HEK293 (cell line): ENCODE measurements around the gene HOGA1.
A peak's percentile ranks its signal among the peaks of the same experiment; 100 is the strongest.

Experiments
- ATF2 ChIP-seq: fragments of 450-650 bp; formaldehyde crosslinking; IDR thresholded peaks from 2 replicates; pipeline ENCODE4 v1.5.1; 2016; ENCODE audit warnings: missing biosample characterization, missing genetic modification characterization, low read depth
- GFI1B ChIP-seq: fragments of 450-650 bp; formaldehyde crosslinking; IDR thresholded peaks from 2 replicates; pipeline ENCODE4 v1.5.1; 2016; ENCODE audit warnings: missing biosample characterization, missing genetic modification characterization
- GLI4 ChIP-seq: fragments of 450-650 bp; formaldehyde crosslinking; IDR thresholded peaks from 2 replicates; pipeline ENCODE4 v1.5.1; 2016; ENCODE audit warnings: missing biosample characterization, missing genetic modification characterization
- HOXC10 ChIP-seq: sonication (generic); formaldehyde crosslinking; IDR thresholded peaks from 2 replicates; pipeline ENCODE4 v1.8.1; 2023; ENCODE audit warnings: mild to moderate bottlenecking, missing genetic modification reagents
- KLF9 ChIP-seq: fragments of 450-650 bp; formaldehyde crosslinking; IDR thresholded peaks from 2 replicates; pipeline ENCODE4 v1.5.1; 2016; ENCODE audit warnings: missing biosample characterization, missing genetic modification characterization, low read depth
- MEIS1 ChIP-seq: sonication (generic); formaldehyde crosslinking; IDR thresholded peaks from 2 replicates; pipeline ENCODE4 v1.8.1; 2022; ENCODE audit warnings: missing genetic modification reagents, mild to moderate bottlenecking, borderline replicate concordance
- PRDM10 ChIP-seq: fragments of 450-650 bp; formaldehyde crosslinking; IDR thresholded peaks from 2 replicates; pipeline ENCODE4 v1.5.1; 2016; ENCODE audit warnings: missing biosample characterization, missing genetic modification characterization
- REPIN1 ChIP-seq: fragments of 450-650 bp; formaldehyde crosslinking; IDR thresholded peaks from 2 replicates; pipeline ENCODE4 v1.5.1; 2017; ENCODE audit warnings: missing biosample characterization, missing genetic modification characterization, low read depth
- ZBTB17 ChIP-seq: fragments of 450-650 bp; formaldehyde crosslinking; IDR thresholded peaks from 2 replicates; pipeline ENCODE4 v1.5.1; 2016; ENCODE audit warnings: missing biosample characterization, missing genetic modification characterization
- ZFHX2 ChIP-seq: fragments of 450-650 bp; formaldehyde crosslinking; conservative IDR thresholded peaks from 2 replicates; pipeline ENCODE4 v1.5.1; 2016; ENCODE audit warnings: missing biosample characterization, missing genetic modification characterization
- ZNF132 ChIP-seq: fragments of 450-650 bp; formaldehyde crosslinking; IDR thresholded peaks from 2 replicates; pipeline ENCODE4 v1.5.1; 2017; ENCODE audit warnings: missing biosample characterization, missing genetic modification characterization, borderline replicate concordance
- ZNF146 ChIP-seq: fragments of 450-650 bp; formaldehyde crosslinking; IDR thresholded peaks from 2 replicates; pipeline ENCODE4 v1.5.1; 2016; ENCODE audit warnings: missing biosample characterization, missing genetic modification characterization
- ZNF157 ChIP-seq: fragments of 450-650 bp; formaldehyde crosslinking; IDR thresholded peaks from 2 replicates; pipeline ENCODE4 v1.5.1; 2016; ENCODE audit warnings: missing biosample characterization, missing genetic modification characterization
- ZNF18 ChIP-seq: fragments of 450-650 bp; formaldehyde crosslinking; IDR thresholded peaks from 2 replicates; pipeline ENCODE4 v1.5.1; 2016; ENCODE audit warnings: missing biosample characterization, missing genetic modification characterization
- ZNF211 ChIP-seq: fragments of 450-650 bp; formaldehyde crosslinking; IDR thresholded peaks from 2 replicates; pipeline ENCODE4 v1.5.1; 2016; ENCODE audit warnings: low read depth, missing biosample characterization, missing genetic modification characterization
- ZNF223 ChIP-seq: fragments of 450-650 bp; formaldehyde crosslinking; IDR thresholded peaks from 2 replicates; pipeline ENCODE4 v1.5.1; 2016; ENCODE audit warnings: missing biosample characterization, missing genetic modification characterization
- ZNF23 ChIP-seq: fragments of 450-650 bp; formaldehyde crosslinking; IDR thresholded peaks from 2 replicates; pipeline ENCODE4 v1.5.1; 2016; ENCODE audit warnings: missing biosample characterization, missing genetic modification characterization, borderline replicate concordance
- ZNF266 ChIP-seq: fragments of 450-650 bp; formaldehyde crosslinking; IDR thresholded peaks from 2 replicates; pipeline ENCODE4 v1.5.1; 2016; ENCODE audit warnings: missing biosample characterization, missing genetic modification characterization, low read depth
- ZNF274 ChIP-seq, 2 experiments: fragments of 200-500 bp in 1 of 2; fragments of 450-650 bp in 1 of 2; sonication (Bioruptor generic) in 1 of 2; formaldehyde crosslinking in 1 of 2; IDR thresholded peaks; 2 replicates each; pipeline versions ENCODE4 v1.5.1 to v1.6.1; 2014 to 2016; ENCODE audit warnings: borderline replicate concordance in 1 of 2, inconsistent platforms in 1 of 2, low read length in 1 of 2, missing biosample characterization in 1 of 2, missing genetic modification characterization in 1 of 2
- ZNF292 ChIP-seq: fragments of 450-650 bp; formaldehyde crosslinking; IDR thresholded peaks from 2 replicates; pipeline ENCODE4 v1.5.1; 2016; ENCODE audit warnings: low read depth, missing biosample characterization, missing genetic modification characterization, borderline replicate concordance
- ZNF311 ChIP-seq: fragments of 450-650 bp; formaldehyde crosslinking; IDR thresholded peaks from 2 replicates; pipeline ENCODE4 v1.5.1; 2017; ENCODE audit warnings: missing biosample characterization, missing genetic modification characterization, borderline replicate concordance
- ZNF404 ChIP-seq: fragments of 450-650 bp; formaldehyde crosslinking; IDR thresholded peaks from 2 replicates; pipeline ENCODE4 v1.5.1; 2017; ENCODE audit warnings: missing biosample characterization, missing genetic modification characterization
- ZNF48 ChIP-seq: fragments of 450-650 bp; formaldehyde crosslinking; IDR thresholded peaks from 2 replicates; pipeline ENCODE4 v1.5.1; 2016; ENCODE audit warnings: missing biosample characterization, missing genetic modification characterization
- ZNF510 ChIP-seq: fragments of 450-650 bp; formaldehyde crosslinking; IDR thresholded peaks from 2 replicates; pipeline ENCODE4 v1.5.1; 2018; ENCODE audit warnings: mild to moderate bottlenecking, missing genetic modification characterization, missing biosample characterization; ENCODE audit not compliant: insufficient replicate concordance
- ZNF530 ChIP-seq: fragments of 450-650 bp; formaldehyde crosslinking; IDR thresholded peaks from 2 replicates; pipeline ENCODE4 v1.5.1; 2016; ENCODE audit warnings: low read depth, missing biosample characterization, missing genetic modification characterization
- ZNF548 ChIP-seq: fragments of 450-650 bp; formaldehyde crosslinking; IDR thresholded peaks from 2 replicates; pipeline ENCODE4 v1.5.1; 2016; ENCODE audit warnings: missing biosample characterization, missing genetic modification characterization
- ZNF558 ChIP-seq: fragments of 450-650 bp; formaldehyde crosslinking; IDR thresholded peaks from 2 replicates; pipeline ENCODE4 v1.5.1; 2016; ENCODE audit warnings: missing biosample characterization, missing genetic modification characterization
- ZNF660 ChIP-seq: fragments of 450-650 bp; IDR thresholded peaks from 2 replicates; pipeline ENCODE4 v1.5.1; 2018; ENCODE audit warnings: missing biosample characterization, mild to moderate bottlenecking, missing genetic modification characterization
- ZNF76 ChIP-seq: fragments of 450-650 bp; formaldehyde crosslinking; IDR thresholded peaks from 2 replicates; pipeline ENCODE4; 2016; ENCODE audit warnings: low read depth, missing biosample characterization, missing genetic modification characterization, borderline replicate concordance
- ZNF785 ChIP-seq: fragments of 450-650 bp; formaldehyde crosslinking; IDR thresholded peaks from 2 replicates; pipeline ENCODE4 v1.5.1; 2016; ENCODE audit warnings: missing biosample characterization, missing genetic modification characterization
- TF ChIP-seq, protein P1 (sequence below): fragments of 450-650 bp; formaldehyde crosslinking; IDR thresholded peaks from 2 replicates; pipeline ENCODE4 v1.5.1; 2016; ENCODE audit warnings: missing biosample characterization, missing genetic modification characterization
- TF ChIP-seq, protein P2 (sequence below): fragments of 450-650 bp; formaldehyde crosslinking; IDR thresholded peaks from 2 replicates; pipeline ENCODE4 v1.5.1; 2017; ENCODE audit warnings: missing biosample characterization, missing genetic modification characterization

The HOGA1 gene

DNA sequence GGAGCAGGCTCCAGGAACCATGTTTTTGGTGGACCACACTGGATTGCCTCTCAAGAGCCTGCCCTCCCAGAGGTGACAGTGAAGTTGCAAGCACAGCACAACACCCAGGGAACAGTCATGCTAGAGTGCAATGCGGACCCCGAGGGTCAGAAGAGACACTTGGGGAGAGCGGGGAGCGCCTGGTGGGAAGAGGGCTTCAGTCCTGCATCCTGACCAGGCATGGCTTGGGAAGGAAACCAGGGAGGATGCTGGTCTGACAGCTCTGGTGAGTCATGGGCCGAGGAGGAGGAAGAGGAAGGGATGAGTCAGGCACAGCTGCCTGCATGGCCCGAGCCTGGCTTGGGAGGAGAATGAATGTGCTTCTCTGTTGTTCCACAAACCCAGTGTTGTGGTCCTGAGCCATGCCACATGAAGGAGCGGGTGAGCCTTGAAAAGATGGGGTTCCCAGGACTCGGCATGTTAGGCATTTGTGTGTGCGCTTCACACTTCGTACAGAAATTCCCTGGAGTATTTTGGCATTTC lies 41.1 kb upstream of the HOGA1 start (continued):
- TF ChIP-seq, protein P1, sequence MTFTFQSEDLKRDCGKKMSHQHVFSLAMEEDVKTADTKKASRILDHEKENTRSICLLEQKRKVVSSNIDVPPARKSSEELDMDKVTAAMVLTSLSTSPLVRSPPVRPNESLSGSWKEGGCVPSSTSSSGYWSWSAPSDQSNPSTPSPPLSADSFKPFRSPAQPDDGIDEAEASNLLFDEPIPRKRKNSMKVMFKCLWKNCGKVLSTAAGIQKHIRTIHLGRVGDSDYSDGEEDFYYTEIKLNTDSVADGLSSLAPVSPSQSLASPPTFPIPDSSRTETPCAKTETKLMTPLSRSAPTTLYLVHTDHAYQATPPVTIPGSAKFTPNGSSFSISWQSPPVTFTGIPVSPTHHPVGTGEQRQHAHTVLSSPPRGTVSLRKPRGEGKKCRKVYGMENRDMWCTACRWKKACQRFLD (tag by site-specific recombination): no peak
- TF ChIP-seq ZNF223 (tag by site-specific recombination): no peak
- TF ChIP-seq HOXC10 (CRISPR knock-in tag): no peak
- TF ChIP-seq REPIN1 (tag by site-specific recombination): no peak
- TF ChIP-seq ZNF660 (tag by site-specific recombination): no peak
- TF ChIP-seq ZNF76 (tag by site-specific recombination): no peak; the same call in 1 of the 2 replicates
- TF ChIP-seq GLI4: no peak
- TF ChIP-seq ZNF157 (tag by site-specific recombination): no peak
- no peak for TF ChIP-seq ZNF548 (tag by site-specific recombination)
- no peak for TF ChIP-seq ZNF510 (tag by site-specific recombination)
- TF ChIP-seq ZNF18 (tag by site-specific recombination): no peak
- no peak for TF ChIP-seq ZNF311 (tag by site-specific recombination)
- TF ChIP-seq ZNF274 (IDR thresholded peaks at IDR 0.05; ENCODE audit: low read length): no peak
- TF ChIP-seq ZNF274 (tag by site-specific recombination; IDR thresholded peaks at IDR 0.05; ENCODE audit: borderline replicate concordance): no peak
- TF ChIP-seq, protein P2, sequence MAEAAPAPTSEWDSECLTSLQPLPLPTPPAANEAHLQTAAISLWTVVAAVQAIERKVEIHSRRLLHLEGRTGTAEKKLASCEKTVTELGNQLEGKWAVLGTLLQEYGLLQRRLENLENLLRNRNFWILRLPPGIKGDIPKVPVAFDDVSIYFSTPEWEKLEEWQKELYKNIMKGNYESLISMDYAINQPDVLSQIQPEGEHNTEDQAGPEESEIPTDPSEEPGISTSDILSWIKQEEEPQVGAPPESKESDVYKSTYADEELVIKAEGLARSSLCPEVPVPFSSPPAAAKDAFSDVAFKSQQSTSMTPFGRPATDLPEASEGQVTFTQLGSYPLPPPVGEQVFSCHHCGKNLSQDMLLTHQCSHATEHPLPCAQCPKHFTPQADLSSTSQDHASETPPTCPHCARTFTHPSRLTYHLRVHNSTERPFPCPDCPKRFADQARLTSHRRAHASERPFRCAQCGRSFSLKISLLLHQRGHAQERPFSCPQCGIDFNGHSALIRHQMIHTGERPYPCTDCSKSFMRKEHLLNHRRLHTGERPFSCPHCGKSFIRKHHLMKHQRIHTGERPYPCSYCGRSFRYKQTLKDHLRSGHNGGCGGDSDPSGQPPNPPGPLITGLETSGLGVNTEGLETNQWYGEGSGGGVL (tag by site-specific recombination): 0 out of 2 replicates have a peak, but pooled peaks have one; percentile 15
- no peak for TF ChIP-seq ZNF292 (tag by site-specific recombination)
- peak; percentile 60 for TF ChIP-seq ZFHX2 (tag by site-specific recombination)
- TF ChIP-seq ZNF211 (tag by site-specific recombination): no peak
- no peak for TF ChIP-seq ZNF266
- no peak for TF ChIP-seq ZNF132
- TF ChIP-seq GFI1B (tag by site-specific recombination): no peak
- TF ChIP-seq ZNF48 (tag by site-specific recombination): no peak
- no peak for TF ChIP-seq KLF9 (tag by site-specific recombination)
- TF ChIP-seq ZBTB17 (tag by site-specific recombination): peak; percentile 33; the same call in 1 of the 2 replicates
- no peak for TF ChIP-seq ZNF23 (tag by site-specific recombination)
- TF ChIP-seq ZNF146 (tag by site-specific recombination): no peak
- no peak for TF ChIP-seq ATF2 (tag by site-specific recombination)
- TF ChIP-seq ZNF530 (tag by site-specific recombination): no peak
- no peak for TF ChIP-seq ZNF785 (tag by site-specific recombination)
- TF ChIP-seq ZNF404: no peak
- TF ChIP-seq PRDM10 (tag by site-specific recombination): no peak
- no peak for TF ChIP-seq ZNF558 (tag by site-specific recombination)
- TF ChIP-seq MEIS1 (CRISPR knock-in tag): no peak
